Measurements from ENCODE around the gene PHETA2. TPM values are rescaled to one million over a fixed set of nuclear protein-coding genes. Genes with fewer than 3 reads are reported as not detected.
"Not testable (repeated sequence)": the region's sequence is repeated elsewhere in the genome, so short reads cannot be mapped to it uniquely, and the experiment has no call there.

Gene PHETA2
- total RNA-seq, 2 donors from 2014 or later, result 2.4 to 3.8 TPM

DNA sequence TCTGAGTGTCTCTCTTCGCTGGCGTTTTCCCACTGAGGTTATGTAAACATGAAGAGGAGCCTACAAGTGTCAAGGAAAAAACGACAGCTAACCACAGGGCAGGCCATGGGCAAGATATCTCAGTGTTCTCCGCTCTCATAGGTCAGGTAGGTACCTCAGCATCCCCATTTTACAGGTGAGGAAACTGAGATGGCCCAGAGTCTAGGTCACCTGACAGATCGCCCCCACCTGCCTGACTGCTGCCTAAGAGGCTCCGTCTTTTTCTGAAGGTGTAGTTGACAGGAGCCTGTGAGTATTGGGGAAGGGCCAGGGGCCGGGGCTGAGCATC, 17.4 kb downstream of the PHETA2 start:
- no peak for ATAC-seq (replicated peaks in 1 of 2)
- no peak for DNase-seq
- H3K27me3 Mint-ChIP-seq (ENCODE audit: low read depth), result no peaks in the 10 kb centered on the region
- H3K9me3 Mint-ChIP-seq, result no peaks in the 10 kb centered on the region
- peak overlapping the region; percentile 94 to 99 for H3K4me3 Mint-ChIP-seq
- H3K27ac Mint-ChIP-seq, result peak overlapping the region; percentile 98
- H3K36me3 Mint-ChIP-seq (ENCODE audit: insufficient read depth in 2 of 2), result peaks cover 9 to 21% of the 10 kb centered on the region in 2 donors
- peaks cover 26% of the 10 kb centered on the region for H3K4me1 Mint-ChIP-seq (ENCODE audit: low read depth)

DNA sequence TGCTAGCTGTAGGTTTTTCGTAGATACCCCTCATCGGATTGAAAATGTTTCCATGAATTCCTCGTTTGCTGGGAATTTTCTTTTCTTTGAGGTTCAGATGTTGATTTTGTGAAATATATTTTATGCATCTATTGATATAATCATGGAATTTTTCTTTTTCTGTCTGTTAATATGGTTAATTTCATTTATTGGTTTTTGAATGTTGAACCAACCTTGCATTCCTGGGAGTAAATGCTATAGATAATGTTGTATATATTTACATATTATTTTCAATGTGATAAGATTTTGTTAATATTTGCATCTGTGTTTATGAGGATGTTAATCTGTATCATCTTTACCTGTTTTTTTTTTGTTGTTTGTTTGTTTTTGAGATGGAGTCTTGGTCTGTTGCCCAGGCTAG, 27.2 kb downstream of the PHETA2 start:
- ATAC-seq (replicated peaks in 1 of 2) (no peak), DNase-seq (no peak)
- no peak overlapping the region for H3K27ac Mint-ChIP-seq
- H3K36me3 Mint-ChIP-seq (ENCODE audit: insufficient read depth in 2 of 2), result peaks cover 15 to 41% of the 10 kb centered on the region in 2 donors
- H3K27me3 Mint-ChIP-seq (ENCODE audit: low read depth), result no peaks in the 10 kb centered on the region
- H3K9me3 Mint-ChIP-seq, result peaks cover 14% of the 10 kb centered on the region in 2 donors
- H3K4me3 Mint-ChIP-seq, result no peak overlapping the region
- no peaks in the 10 kb centered on the region for H3K4me1 Mint-ChIP-seq (ENCODE audit: low read depth)

DNA sequence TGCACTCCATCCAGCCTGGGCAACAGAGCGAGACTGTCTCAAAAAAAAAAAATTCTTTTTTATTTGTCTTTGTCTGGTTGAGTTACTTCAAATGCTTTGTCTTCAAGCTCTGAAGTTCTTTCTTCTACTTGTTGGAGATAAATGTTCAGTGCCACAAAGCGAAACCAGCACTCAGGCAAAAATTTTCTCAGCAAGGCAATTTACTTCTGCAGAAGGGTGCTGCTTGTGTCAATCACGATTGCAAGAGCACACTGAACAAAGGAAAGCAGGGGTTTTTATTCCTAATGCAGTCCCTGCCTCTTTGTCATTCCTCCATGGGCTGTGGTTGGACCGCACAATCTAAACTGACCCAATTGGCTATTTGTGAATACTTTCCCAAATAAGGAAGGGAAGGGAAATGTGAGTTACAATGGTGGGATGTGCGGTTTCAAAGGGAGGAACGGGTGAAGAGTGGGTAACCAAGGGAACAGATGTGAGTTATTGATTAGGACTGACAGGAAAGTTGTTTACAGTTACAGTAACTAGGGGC, 30.3 kb downstream of the PHETA2 start:
- not testable (repeated sequence) for DNase-seq; H3K27me3 Mint-ChIP-seq (ENCODE audit: low read depth); H3K4me1 Mint-ChIP-seq (ENCODE audit: low read depth); H3K4me3 Mint-ChIP-seq; ATAC-seq (replicated peaks in 1 of 2); H3K27ac Mint-ChIP-seq
- H3K36me3 Mint-ChIP-seq (ENCODE audit: insufficient read depth in 2 of 2), result peaks cover 14 to 34% of the 10 kb centered on the region in 2 donors
- H3K9me3 Mint-ChIP-seq, result peaks cover 13% of the 10 kb centered on the region in 2 donors

DNA sequence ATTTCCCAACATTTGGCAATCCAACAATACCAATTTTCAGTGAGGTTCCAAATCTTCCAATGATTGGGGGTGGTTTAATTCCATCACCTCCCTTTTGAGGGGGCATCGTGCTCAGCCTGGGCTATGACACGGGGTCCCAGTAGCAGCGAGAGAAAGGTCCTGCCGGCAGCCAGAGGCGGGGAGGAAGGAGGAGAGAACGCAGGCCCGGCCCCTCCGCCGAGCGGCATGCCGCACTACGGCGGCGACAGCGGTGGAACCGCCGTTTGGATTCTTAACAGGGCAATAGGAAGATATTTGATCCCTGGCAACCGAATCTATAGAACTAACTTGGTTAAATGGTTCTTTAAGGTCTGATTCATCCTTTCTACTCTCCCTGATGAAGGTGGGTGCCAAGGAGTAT, 34.8 kb downstream of the PHETA2 start:
- Mint-ChIP-seq H3K4me3 (no peak overlapping the region), H3K4me1 (ENCODE audit: low read depth) (no peaks in the 10 kb centered on the region), H3K36me3 (ENCODE audit: insufficient read depth in 2 of 2) (peaks cover 5 to 13% of the 10 kb centered on the region in 2 donors), H3K27ac (no peak overlapping the region), H3K27me3 (ENCODE audit: low read depth) (no peaks in the 10 kb centered on the region), H3K9me3 (peaks cover 8 to 10% of the 10 kb centered on the region in 2 donors)
- no peak for ATAC-seq (replicated peaks in 1 of 2)
- no peak for DNase-seq

DNA sequence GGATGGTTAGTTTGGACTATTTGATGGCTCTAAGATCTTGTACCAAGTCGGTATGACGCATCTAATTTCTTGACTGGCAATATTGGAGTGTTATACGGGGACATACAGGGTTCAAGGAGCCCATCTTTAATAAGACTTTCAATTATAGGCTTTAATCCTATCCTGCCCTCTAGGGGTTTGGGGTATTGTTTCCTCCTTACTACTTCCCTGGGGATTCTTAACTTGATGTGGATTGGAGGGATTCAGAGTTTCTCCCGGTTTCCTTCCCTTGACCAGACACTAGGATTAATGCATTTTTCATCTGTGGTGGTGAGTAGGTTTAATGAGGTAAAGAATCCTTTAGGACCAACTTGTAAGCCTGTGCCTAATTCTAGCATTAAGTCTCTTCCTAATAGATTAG, 37.8 kb downstream of the PHETA2 start:
- Mint-ChIP-seq H3K4me1 (ENCODE audit: low read depth) (no peaks in the 10 kb centered on the region), H3K9me3 (peaks cover 2 to 7% of the 10 kb centered on the region in 2 donors), H3K4me3 (no peak overlapping the region), H3K27me3 (ENCODE audit: low read depth) (no peaks in the 10 kb centered on the region), H3K36me3 (ENCODE audit: insufficient read depth in 2 of 2) (peaks cover 12 to 13% of the 10 kb centered on the region in 2 donors), H3K27ac (no peak overlapping the region)
- DNase-seq (no peak), ATAC-seq (replicated peaks in 1 of 2) (no peak)

DNA sequence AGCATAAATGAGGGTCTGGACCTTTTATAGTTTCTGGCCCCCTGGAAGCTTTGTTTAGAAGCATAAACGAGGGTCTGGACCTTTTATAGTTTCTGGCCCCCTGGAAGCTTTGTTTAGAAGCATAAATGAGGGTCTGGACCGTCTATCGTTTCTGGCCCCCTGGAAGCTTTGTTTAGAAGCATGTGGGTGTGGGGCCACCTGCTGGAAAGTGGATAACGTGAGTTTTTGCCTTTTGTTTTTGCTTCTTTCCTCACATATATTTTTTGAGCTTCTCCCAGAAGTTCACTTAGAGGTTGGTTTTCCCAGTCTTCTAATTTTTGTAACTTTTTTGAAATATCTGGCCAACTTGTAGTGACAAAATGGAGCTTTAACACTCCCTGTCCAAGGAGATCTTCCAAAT, 38.7 kb downstream of the PHETA2 start:
- H3K9me3 Mint-ChIP-seq; H3K27ac Mint-ChIP-seq; DNase-seq; H3K4me1 Mint-ChIP-seq (ENCODE audit: low read depth); ATAC-seq (replicated peaks in 1 of 2); H3K27me3 Mint-ChIP-seq (ENCODE audit: low read depth); H3K4me3 Mint-ChIP-seq: not testable (repeated sequence)
- H3K36me3 Mint-ChIP-seq (ENCODE audit: insufficient read depth in 2 of 2), result peaks cover 12 to 13% of the 10 kb centered on the region in 2 donors

DNA sequence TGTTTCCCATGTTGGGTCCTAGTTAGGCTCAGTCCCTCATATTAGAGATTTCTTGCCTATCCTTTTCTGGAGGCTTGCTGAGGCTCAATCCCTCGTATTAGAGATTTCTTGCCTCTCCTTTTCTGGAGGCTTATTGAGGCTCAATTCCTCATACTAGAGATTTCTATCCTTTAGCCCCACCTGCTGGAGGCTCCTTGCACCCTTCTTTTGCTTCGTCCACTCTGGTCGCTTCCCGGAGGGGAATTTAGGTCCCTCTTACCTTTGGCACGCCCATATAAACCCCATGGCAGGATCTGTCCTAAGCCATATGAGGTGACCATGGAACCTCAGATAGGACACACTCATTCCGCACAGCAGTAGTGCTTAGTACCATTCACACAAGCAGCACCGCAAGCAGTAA, 40.7 kb downstream of the PHETA2 start:
- no peak overlapping the region for H3K27ac Mint-ChIP-seq
- DNase-seq (no peak), ATAC-seq (replicated peaks in 1 of 2) (no peak)
- H3K27me3 Mint-ChIP-seq (ENCODE audit: low read depth), result no peaks in the 10 kb centered on the region
- H3K4me1 Mint-ChIP-seq (ENCODE audit: low read depth), result peaks cover 10% of the 10 kb centered on the region
- peaks cover 2 to 7% of the 10 kb centered on the region in 2 donors for H3K9me3 Mint-ChIP-seq
- no peak overlapping the region for H3K4me3 Mint-ChIP-seq
- H3K36me3 Mint-ChIP-seq (ENCODE audit: insufficient read depth in 2 of 2), result peaks cover 12 to 13% of the 10 kb centered on the region in 2 donors

DNA sequence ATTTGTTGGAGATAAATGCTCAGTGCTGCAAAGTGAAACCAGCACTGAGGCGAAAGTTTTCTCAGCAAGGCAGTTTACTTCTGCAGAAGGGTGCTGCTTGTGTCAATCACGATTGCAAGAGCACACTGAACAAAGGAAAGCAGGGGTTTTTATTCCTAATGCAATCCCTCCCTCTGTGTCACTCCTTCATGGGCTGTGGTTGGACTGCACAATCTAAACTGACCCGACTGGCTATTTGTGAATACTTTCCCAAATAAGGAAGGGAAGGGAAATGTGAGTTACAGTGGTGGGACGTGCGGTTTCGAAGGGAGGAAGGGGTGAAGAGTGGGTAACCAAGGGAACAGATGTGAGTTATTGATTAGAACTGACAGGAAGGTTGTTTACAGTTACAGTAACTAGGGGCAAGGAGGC, 41.4 kb downstream of the PHETA2 start:
- ATAC-seq (replicated peaks in 1 of 2); H3K9me3 Mint-ChIP-seq; H3K27me3 Mint-ChIP-seq (ENCODE audit: low read depth); H3K27ac Mint-ChIP-seq; H3K4me3 Mint-ChIP-seq; DNase-seq: not testable (repeated sequence)
- H3K4me1 Mint-ChIP-seq (ENCODE audit: low read depth), result peaks cover 17% of the 10 kb centered on the region
- H3K36me3 Mint-ChIP-seq (ENCODE audit: insufficient read depth in 2 of 2), result peaks cover 12 to 13% of the 10 kb centered on the region in 2 donors

DNA sequence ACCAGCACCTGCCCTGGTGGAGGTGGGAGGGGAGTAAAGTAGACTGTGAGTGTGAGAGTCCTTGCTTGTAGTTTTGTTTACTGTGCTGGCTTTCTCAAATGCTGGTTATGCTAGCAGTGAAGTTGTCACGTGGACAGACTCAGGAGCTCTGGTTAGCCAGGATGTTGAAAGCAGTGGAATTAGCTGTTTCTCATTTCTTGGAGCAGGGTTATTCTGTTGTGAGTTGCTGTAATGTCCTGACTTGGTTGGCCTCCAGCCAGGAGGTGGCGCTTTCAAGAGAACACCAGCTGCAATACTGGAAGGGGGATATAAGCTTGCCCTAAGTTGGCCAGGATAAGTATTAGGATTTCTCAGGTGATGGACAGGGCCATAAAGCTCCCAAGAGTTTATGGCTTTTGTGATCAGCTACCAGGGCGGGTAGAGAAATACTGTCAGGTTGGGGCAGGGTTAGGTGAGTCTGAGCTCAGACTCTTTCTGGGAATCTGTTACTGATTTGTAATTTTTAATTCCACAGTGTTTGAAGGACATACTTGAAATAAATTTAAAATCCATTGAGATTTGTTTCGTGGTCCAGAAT, 42.9 kb downstream of the PHETA2 start:
- no peak overlapping the region for H3K4me3 Mint-ChIP-seq
- H3K4me1 Mint-ChIP-seq (ENCODE audit: low read depth), result peaks cover 32% of the 10 kb centered on the region
- no peak for DNase-seq
- no peak for ATAC-seq (replicated peaks in 1 of 2)
- H3K27ac Mint-ChIP-seq, result no peak overlapping the region
- peaks cover 12 to 13% of the 10 kb centered on the region in 2 donors for H3K36me3 Mint-ChIP-seq (ENCODE audit: insufficient read depth in 2 of 2)
- H3K9me3 Mint-ChIP-seq, result peaks cover 2 to 7% of the 10 kb centered on the region in 2 donors
- H3K27me3 Mint-ChIP-seq (ENCODE audit: low read depth), result no peaks in the 10 kb centered on the region

DNA sequence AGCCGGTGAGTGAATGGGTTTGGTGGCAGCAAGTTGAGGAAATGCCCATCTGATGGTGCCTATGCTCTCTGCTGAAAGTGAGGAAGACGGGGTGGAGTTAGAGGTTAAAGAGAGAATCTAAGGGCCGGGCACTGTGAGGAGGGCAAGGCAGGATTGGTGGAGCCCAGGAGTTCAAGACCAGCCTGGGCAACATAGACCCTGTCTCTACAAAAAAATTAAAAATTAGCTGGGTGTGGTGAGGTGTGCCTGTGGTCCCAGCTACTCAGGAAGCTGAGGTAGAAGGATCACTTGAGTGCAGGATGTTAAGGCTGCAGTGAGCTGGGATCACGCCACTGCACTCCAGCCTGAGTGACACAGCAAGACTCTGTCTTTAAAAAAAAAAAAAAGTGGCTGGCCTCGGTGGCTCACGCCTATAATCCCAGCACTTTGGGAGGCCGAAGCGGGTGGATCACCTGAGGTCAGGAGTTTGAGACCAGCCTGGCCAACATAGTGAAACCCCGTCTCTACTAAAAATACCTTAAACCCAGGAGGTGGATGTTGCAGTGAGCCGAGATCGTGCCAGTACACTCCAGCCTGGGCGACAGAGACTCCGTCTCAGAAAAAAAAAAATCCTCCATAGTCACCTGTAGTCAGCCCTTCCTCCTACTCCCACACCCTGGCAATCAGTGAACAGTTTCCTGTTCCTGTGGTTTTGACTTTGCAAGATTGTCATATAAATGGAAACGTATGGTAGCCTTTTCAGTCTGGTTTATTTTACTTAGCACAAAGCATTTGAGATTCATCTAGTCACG, 46.4 kb downstream of the PHETA2 start:
- H3K27me3 Mint-ChIP-seq (ENCODE audit: low read depth); H3K36me3 Mint-ChIP-seq (ENCODE audit: insufficient read depth in 2 of 2); H3K9me3 Mint-ChIP-seq: not testable (repeated sequence)
- DNase-seq, result peak; percentile 38 to 50
- Mint-ChIP-seq H3K4me1 (ENCODE audit: low read depth) (peaks cover 40% of the 10 kb centered on the region), H3K4me3 (peak overlapping the region; percentile 77 to 81), H3K27ac (peak overlapping the region; percentile 88)
- peak; percentile 81 to 83 for ATAC-seq (replicated peaks in 1 of 2)

DNA sequence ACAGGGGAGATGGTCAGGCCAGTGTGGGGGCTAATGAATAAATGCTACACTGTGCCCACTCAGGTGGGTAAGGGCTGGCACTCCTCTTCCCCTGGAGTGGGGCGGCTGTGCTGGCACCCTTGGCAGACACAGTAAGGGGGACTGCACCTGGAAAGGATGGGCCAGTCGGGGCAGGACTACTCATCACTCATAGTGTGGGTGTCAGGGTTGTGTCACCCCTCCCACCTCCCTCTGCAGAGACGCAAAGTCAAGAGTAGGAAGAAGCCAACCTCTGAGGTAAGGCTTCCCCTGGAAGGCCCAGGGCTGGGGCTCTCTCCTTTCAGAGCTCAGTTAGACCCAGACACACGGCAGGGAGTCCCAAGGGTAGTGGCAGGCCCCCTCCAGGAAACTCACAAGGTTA, 49.5 kb downstream of the PHETA2 start:
- H3K36me3 Mint-ChIP-seq (ENCODE audit: insufficient read depth in 2 of 2); H3K27ac Mint-ChIP-seq; H3K9me3 Mint-ChIP-seq; H3K4me3 Mint-ChIP-seq; DNase-seq; H3K27me3 Mint-ChIP-seq (ENCODE audit: low read depth): not testable (repeated sequence)
- peaks cover 40% of the 10 kb centered on the region for H3K4me1 Mint-ChIP-seq (ENCODE audit: low read depth)
- peak; percentile 55 to 58 for ATAC-seq (replicated peaks in 1 of 2)

DNA sequence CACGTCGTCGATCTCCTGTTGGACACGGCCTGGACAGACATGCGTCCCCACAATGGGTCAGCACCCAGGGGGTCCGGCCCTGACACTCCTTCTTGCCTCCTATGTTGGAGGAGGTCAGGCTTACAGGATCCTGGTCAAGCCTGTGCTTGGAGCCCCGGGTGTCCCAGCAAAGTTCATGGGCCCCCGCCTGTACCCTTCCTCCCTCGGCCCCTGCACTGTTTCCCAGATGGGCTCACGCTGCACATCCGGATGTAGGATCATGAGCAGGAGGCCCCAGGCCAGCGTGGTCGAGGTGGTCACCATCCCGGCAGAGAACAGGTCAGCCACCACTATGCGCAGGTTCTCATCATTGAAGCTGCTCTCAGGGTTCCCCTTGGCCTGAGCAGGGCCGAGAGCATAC, 53.6 kb downstream of the PHETA2 start:
- Mint-ChIP-seq H3K36me3 (ENCODE audit: insufficient read depth in 2 of 2) (no peaks in the 10 kb centered on the region), H3K27ac (no peak overlapping the region)

DNA sequence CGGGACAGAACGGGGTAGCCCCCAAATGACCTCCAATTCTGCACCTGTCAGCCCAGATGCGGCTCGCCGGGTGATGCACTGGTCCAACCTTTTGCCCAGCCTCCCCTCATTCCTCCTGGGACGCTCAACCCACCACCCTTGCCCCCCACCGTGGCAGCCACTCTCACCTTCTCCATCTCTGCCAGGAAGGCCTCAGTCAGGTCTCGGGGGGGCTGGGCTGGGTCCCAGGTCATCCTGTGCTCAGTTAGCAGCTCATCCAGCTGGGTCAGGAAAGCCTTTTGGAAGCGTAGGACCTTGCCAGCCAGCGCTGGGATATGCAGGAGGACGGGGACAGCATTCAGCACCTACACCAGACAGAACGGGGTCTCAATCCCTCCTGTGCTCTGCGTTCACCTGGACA, 54.0 kb downstream of the PHETA2 start:
- not testable (repeated sequence) for H3K27ac Mint-ChIP-seq; H3K36me3 Mint-ChIP-seq (ENCODE audit: insufficient read depth in 2 of 2); ATAC-seq (replicated peaks in 1 of 2)

More for the DNA sequence above, 53.6 kb downstream of the PHETA2 start:
- Mint-ChIP-seq H3K4me1 (ENCODE audit: low read depth) (peaks cover 1% of the 10 kb centered on the region), H3K4me3 (no peak overlapping the region), H3K9me3 (no peaks in the 10 kb centered on the region), H3K27me3 (ENCODE audit: low read depth) (no peaks in the 10 kb centered on the region)
- no peak for ATAC-seq (replicated peaks in 1 of 2)
- no peak for DNase-seq

More for the DNA sequence above, 54.0 kb downstream of the PHETA2 start:
- not testable (repeated sequence) for H3K27me3 Mint-ChIP-seq (ENCODE audit: low read depth); H3K4me1 Mint-ChIP-seq (ENCODE audit: low read depth); H3K9me3 Mint-ChIP-seq; H3K4me3 Mint-ChIP-seq; DNase-seq

Measured in activated T-cell treated with anti-CD3 and anti-CD28 coated beads, Interleukin-2, amount 50 U/mL, for 72 hours (primary cell).